ENCODE results near the gene VSTM2L.

Gene VSTM2L

GRCh38 chr20:37988306-37988954 lies 85.5 kb downstream of the VSTM2L start:
- no peak for DNase-seq (ENCODE audit: low spot score)

GRCh38 chr20:37989601-37990295 lies 86.8 kb downstream of the VSTM2L start:
- DNase-seq (ENCODE audit: low spot score): peak; percentile 27

GRCh38 chr20:37990571-37991151 lies 87.7 kb downstream of the VSTM2L start:
- DNase-seq (ENCODE audit: low spot score): peak; percentile 90

- peak; percentile 41 for DNase-seq (ENCODE audit: low spot score)
These were observed 88.4 kb downstream of the VSTM2L start for GRCh38 chr20:37991157-37991866.

- no peak for DNase-seq (ENCODE audit: low spot score)
These were observed 89.0 kb downstream of the VSTM2L start for GRCh38 chr20:37991908-37992307.

GRCh38 chr20:37992802-37993409 lies 90.0 kb downstream of the VSTM2L start:
- peak; percentile 22 for DNase-seq (ENCODE audit: low spot score)

GRCh38 chr20:37994512-37994911 lies 91.6 kb downstream of the VSTM2L start:
- no peak for DNase-seq (ENCODE audit: low spot score)
